ENCODE data around the gene RSPO1.

RSPO1 gene

DNA sequence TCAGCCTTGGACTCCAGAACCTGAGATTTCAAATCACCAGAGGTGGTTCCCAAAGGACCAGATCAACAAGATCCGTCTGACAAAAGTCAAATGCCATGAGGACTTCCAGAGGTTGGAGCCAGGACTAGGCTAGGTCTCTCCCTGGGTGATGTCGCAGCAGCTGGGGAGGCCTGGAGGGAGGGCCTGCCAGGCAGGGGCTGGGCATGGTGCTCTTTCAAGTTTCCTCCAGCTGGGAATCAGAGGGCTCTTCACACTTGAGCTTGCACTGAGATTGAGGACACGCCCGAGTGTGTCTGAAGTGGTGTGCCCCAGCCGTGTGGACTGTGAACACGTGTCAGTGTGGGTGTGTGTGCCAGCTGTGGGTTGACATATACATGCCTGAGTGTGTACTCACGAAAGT lies 21.3 kb upstream of the RSPO1 start:
- DNase-seq: no peak

DNA sequence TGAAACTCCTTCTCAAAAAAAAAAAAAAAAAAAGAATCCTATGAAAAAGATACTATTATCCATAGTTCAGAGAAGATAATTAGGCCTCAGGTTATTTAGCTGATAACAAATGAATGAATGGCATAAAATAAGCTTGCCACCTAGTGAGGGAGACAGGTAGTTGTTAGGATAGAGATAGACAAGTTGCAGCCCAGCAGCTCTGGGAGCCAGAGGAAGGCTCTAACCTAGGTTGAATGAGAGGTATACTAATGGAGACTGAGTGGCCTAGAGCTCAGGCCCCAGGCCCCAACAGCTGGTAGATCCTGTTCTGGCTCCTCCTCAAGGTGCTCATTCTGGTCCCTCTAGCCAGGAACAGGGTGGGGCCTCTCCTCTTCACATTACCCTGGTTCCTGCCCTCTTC lies 20.6 kb upstream of the RSPO1 start:
- no peak for DNase-seq

DNA sequence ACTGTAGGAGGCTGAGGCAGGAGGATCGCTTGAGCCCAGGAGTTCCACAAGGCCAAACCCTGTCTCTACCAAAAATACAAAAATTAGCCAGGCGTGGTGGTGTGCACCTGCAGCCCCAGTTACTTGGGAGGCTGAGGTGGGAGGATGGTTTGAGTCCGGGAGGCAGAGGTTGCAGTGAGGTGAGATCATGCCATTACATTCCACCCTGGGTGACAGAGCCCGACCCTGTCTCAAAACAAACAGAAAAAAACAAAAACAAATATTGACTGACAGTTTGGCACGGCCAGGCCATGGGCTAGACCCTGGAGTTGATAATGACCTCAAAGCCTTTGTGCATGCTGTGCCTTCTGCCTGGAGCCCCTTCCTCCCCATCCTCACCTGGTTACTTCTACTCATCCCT lies 19.2 kb upstream of the RSPO1 start:
- DNase-seq: no peak

DNA sequence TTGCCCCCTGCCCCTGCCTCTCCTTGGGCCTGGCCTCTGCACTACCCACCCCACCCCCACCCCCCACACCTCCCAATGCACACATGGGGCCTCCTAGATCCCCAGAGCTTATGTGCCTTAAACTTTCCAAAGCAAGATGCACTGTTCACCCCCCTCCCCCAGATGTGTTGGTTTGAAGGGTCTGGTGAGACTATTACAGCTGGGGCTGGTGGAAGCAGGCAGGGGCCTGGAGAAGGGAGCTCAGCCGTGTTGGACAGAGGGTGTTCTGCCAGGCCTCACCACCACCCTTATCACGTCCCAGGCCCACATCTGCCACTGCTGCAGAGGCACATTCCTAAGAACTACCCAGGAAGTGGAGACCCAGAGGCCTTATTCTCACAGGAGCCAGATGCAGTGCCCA lies 18.3 kb upstream of the RSPO1 start:
- DNase-seq: no peak

DNA sequence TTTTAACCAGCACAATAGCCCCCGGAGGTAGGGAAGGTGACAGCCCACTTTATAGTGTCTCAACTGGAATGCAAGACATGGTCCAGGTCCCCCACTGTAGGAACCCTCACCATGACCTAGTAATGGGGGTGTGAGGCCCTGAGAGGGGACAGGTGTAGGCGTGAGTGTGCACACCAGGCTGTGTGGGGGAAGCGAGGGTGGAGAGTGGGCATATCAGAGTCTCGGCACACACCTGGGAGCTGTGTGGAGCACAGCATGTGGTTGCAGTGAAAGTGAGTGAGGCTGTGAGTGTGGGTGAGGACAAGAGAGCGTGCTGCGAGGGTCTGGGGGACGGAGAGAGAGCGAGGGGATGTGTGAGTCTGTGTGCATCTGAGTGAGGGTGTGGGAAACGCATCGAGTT lies 17.1 kb upstream of the RSPO1 start:
- no peak for DNase-seq

DNA sequence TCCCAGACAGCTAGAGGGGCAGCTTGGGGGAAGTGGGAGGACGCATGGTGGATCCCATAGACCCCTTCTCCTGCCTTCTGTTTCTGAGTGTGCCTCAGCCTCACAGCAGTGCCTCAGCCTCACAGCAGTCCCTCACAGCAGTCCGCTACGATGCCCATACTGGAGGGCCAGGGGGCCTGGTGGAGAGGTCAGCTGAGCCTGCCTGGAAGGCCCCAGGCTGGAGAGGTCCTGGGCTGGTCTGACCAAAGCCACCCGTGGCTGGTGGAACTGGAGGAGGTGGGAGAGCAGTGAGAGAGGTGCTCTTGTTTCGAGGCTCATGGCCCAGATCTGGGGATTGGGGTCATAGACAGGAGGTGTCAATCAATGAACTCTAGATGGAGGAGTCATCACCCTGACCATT lies 16.0 kb upstream of the RSPO1 start:
- no peak for DNase-seq

DNA sequence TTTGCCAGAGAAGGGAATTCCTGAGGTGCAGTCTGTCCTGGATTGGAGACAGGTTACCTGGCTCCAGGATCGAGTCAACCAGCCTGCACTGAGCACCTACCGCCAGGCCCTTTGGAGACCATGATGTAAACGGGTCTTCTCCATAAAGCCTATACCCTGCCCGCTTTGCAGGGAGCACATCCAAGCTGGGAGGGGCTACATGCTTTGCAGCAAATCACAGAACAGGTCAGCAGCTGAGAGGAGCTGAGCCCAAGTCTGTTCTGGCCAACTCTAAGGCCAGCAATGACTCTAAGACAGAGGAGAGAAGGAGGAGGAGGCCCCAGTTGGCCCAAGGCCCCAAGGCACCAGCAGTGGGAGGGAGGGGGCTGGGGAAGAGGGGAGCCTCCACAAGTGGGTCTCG lies 15.5 kb upstream of the RSPO1 start:
- DNase-seq: no peak

DNA sequence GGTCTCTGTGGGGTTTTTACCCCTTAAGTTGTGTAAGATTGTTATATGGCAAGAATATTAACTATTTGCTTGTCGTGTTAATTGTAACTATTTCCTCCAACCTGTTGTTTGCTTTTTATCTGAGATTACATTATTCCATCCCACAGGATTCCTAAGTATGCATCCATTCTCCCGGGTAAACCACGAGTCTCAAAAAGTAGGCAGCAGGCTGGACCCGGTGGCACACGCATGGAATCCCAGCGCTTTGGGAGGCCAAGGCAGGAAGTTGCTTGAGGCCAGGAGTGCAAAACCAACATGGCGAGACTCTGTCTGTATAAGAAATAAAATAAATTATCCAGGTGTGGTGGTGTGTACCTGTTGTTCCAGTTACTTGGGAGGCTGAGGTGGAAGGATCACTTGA lies 12.6 kb upstream of the RSPO1 start:
- DNase-seq: no peak

DNA sequence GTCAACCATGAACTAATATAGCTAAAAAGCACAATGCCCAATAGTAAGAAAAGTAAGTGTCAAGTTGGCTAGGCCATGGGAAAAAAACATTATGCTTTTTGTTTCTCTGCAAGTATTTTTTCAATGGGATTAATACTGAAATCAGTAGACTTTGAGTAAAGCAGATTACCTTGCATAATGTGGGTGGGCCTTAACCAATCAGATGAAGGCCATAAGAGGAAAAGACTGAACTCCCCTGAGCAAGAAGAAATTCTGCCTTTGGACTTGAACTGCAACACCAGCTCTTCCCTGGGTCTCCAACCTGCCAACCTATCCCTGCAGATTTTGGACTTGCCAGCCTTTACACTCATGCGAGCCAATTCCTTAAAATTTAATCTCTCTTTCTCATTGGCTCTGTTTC lies 6.4 kb upstream of the RSPO1 start:
- no peak for DNase-seq

DNA sequence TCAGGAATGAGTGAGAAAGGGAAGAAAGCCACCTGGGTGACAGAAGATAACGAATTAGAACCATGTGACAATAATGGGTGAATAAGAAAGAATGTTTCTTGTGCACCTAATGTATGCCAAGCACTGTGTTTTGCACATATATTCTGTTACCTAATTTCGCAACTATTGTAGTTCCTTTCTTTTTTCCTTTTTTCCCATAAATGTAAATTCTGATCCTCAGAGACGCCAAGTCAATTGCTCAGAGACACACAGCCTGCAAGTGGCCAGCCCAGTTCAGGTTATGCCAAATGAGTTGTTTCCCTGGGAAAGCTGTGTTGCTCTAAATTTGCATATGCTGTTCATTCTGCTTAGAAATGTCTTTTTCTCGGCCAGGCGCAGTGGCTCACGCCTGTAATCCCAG lies 1.7 kb upstream of the RSPO1 start:
- DNase-seq: no peak

DNA sequence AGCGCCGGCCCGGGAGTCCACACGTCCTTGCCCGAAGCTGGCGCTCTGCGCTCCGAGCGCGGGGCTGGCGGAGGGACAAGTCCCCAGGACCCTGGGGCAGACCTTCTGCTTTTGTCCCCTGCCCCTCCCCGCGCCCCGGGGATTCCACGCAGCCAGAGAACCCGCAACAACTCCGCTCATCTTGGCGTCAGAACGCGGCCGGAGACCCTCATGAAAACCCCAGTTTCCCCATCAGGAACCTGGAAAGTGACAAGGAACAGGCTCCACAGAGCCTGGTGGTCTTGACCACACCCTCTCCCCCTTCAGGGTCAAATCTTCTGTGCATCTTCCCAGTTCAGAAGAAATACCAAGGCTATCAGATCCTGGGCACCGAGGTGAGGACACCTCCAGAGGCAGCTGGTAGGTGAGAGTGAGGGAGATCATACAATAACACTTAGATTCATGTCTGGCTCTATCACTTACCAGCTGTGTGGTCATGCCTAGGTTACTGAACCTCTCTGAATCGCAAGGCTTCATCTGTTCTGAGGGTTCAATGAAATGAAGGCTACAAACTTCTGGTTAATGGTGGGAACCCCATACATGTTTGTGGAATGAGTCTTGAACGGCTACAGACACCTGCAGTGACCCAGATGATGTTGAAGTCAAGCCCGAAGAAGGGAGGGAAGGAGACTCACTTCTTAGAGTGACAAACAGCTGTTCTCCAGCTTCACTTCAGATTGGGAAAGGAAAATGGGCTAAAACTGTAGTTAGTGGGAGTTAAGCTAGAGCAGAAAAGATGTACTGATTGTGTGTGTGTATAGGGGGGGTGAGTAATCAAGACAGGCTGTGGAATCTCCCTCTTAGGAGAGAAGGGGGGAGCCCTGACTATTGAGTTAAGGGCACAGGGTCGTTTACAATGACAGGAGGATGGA lies 555 bp upstream of the RSPO1 start:
- DNase-seq: no peak

DNA sequence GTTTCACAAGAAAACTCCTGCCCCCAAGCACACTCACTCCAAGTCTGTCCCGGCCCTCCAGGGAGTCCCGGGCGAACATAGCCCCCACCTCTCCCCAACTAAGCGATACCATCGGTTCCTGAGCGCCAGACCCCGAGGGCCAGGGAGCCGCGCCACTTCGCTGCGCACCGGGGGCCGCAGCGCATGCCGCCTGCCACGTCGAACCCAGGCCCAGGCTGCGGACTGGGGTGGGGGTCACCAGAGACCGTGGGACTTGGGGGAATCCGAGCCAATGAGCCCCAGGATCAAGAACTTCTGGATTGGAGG lies 801 bp downstream of the RSPO1 start:
- DNase-seq: no peak

DNA sequence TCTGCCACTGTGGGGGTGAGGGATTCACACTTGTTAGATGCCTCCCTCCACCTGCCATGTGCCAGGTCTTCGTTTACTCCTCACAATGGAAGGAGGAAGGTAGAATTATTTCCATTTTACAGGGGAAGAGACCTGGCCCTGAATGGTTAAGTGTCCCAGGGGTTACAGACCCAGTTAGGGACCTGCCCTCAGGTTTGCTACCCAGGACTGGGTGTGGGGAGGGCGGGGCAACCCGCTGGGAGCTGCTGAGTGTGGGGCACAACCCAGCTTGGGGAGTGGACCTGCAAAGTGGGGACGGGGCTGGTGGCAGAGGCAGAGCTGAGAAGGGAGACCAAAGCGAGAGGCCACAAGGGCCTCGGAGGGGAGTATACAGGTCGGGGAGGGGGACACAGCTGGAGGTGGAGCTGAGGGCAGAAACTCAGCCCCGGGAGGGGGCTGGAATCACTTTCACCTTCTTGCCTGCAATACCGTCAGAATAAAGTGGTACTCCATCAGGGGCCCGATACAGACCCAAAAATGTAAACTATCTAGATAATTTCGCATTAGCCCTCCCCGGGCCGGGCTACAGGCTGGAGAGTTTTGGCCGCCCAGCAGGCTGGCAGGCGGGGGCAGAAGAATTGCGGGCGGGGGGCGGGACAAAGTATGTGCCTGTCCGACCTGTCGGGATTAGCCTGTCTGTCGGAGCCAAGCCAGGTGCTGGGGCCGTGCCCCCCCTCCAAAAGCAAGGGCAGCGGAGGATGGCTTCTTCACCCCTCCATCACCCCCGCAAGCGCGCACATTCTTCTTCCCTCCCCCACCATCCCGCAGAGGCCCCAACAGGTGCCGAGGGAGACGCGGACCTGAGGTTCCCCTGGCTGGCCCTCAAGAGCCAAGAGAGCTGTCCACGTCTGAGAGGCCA lies 1.4 kb downstream of the RSPO1 start:
- DNase-seq: no peak

DNA sequence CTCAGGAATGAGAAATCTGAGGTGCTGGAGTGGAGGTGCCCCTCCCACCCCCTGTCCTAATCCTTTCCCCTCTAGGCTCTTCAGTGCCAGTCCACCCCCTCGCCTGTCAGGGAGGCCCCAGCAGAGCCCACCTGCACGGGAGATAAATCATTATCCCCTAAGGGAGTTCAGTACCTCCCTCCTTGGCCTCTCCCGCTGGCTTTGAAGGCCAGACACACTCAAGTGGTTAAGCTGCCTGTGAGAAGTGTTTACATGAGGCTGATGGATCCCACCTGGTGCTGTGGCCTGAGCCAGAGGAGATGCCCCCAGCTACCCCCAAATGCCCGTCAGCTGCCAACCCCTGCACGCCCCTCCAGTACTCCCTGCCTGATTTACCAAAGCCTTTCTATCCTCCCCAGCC lies 3.7 kb downstream of the RSPO1 start:
- DNase-seq: no peak

DNA sequence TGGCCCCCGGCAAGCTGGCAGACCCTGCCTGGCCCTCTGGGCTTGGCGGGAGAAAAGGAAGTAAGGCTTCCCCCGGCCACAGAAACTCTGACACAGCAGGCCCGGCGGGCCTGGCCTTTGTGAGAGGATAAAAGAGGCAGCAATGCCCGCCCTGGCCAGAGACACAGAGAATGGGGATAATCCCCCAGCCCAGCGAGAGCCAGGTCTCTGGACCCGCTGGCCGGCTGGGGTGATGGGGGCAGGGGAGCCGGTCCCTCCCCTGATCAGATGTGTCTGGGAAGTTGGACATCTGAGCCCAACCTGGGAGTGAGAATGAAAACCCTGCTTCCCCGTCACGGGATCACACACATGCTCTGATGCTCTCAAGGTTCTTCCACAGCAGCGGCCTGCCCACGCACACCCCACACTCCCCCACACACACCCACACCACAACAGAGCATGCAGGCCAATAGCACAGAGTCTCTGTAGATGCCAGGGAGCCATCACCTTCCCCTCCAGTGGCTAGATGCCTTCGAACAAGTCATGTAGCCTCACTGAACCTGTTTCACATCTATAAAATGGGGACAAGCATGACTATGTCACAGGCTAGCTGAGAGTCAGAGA lies 4.2 kb downstream of the RSPO1 start:
- DNase-seq: no peak

DNA sequence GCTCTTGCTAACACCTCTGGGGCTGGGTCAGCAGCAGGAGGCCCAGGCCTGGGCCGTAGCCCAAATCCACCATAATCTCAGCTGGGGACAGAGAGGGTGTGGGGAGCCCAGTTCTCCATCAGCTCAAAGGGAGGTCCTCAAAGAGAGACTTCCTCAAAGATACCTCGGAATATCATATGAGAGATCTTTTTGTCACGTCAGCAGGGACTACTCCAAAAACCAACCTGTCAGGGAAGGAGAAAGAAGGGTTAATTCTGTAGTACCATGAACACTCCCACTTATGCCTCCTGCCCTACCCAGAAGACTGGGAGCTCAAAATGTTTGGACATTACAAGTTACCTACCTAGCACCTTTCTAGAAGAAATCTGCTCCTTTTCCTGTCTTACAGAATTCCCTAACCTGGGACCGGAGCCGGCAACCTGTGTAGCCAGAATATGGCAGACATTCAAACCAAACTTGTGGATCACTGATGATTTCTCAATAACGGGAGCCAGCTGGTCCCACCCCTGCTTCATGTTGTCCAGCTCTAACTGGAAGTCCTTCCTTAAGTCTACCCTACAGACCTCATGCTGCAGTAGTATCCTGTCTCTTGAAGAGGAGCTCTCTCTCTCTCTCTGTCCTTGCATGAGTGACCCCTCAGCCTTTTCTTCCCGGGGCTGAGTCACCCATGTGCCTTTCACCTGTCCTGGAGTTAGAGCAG lies 4.8 kb downstream of the RSPO1 start:
- DNase-seq: no peak

DNA sequence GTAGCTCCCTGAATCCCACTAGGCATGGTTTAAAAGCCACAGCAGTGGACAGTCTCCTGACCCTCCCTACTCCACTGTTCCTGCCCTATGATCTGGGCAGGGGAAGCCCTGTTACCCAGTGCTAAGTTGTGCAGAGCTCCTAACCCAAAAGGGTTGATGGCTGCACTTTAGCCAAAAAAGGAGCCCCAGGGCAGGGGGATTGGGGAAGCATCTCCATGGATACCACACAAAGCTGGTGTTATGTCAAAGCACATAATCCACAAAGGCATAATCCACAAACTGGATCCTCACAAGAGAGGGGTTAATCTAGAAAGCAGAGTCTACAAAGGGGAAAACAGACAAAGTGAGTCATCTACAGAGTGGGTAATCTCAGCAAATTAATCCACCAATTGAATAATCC lies 5.7 kb downstream of the RSPO1 start:
- no peak for DNase-seq

DNA sequence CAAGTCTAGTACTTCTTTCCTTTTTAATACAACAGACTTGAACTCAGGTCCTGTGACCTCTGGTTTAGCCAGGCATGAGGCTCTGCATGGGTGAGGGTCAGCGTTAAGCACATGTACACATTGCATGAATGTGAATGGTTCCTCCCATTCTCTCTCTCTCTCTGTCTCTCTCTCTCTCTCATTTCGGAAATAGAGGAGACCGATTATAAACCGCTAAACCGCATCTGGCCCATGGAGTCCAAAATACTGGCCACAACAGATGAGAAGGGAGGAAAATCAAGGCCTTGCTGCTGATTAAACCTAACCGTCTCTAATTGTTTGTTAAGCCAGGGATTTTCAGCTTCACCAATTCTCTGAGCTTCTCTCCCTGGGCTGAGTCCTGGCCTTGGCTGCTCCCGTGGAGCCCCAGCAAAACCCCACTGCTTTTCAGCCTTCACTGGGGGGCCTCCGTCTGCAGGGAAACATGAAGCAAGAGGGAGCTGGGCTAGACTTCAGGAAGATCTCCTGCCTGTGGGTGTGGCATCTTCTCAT lies 6.6 kb downstream of the RSPO1 start:
- DNase-seq: no peak

DNA sequence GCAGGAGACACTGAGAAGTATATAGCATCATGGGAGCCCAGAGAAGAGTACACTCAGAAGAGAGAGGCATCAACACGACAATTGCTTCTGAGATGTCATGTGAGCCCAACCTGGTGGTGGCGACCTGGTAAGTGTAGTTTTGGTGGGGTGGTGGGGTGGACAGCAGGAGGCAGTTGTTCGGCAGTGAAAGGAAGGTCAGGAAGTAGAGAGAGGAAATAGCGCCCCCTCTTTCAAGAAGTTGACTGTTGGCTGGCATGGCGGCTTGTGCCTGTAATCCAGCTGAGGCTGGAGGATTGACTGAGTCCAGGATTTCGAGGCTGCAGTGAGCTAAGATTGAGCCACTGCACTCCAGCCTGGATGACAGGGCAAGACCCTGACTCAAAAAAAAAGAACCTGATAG lies 12.6 kb downstream of the RSPO1 start:
- no peak for DNase-seq

DNA sequence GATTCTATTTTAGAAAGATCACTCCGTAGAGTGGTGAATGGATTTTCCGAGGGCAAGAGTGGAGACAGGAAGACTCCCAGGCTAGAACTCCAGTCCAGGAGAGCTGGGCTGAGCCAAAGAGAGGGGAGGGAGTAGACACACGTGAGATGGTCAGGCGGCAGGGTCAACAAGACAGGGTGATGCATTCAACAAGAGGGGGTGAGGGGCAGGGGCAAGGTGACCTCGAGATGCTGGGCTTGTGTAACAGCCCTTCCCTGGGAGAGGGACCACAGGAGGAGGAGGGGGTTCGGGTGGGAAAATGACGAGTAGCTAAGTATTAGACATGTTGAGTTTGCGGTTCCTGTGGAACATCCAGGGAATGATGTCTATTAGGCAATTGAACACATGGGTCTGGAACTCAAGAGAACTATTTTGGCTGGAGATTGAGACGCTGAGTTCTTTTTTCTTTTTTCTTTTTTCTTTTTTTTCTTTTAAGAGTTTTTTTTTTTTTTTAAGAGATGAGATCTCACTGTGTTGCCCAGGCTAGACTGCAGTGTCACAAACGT lies 13.3 kb downstream of the RSPO1 start:
- no peak for DNase-seq

DNA sequence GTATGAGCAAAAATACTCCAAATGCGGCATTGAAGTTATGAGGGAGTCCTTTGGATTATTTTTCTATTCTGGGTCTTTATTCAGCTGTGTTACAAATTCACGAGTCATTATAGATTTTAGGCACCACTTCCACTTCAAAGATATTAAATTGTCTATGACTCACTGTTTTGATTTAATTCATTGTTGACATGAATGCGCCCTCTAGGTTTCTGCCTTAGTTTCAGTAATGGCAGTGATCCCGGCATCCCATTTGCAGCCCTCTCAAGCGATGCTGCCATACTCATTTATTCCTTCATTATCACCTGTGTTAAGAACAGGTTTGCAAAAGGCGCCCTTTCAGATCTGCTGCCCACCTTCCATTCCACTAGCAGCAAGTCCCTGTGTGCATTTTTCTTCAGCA lies 14.0 kb downstream of the RSPO1 start:
- DNase-seq: no peak

DNA sequence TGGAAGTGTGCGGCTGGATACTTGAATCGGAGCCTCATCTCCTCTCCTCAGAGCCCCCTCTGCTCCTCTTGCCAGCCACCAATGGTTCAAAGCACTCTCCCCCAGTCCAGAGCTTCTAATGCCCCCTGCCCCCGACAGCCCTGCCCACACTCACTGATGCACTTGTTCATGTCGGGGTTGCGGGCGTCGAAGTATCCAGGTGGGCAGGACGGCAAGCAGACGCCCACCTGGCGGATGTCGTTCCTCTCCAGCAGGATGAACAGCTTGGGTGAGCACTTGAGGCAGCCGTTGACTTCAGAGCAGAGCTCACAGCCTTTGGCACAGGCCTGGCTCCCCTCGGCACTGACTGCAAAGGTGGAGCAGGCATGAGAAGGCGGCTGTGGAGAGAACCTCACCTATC lies 18.4 kb downstream of the RSPO1 start:
- DNase-seq: no peak

DNA sequence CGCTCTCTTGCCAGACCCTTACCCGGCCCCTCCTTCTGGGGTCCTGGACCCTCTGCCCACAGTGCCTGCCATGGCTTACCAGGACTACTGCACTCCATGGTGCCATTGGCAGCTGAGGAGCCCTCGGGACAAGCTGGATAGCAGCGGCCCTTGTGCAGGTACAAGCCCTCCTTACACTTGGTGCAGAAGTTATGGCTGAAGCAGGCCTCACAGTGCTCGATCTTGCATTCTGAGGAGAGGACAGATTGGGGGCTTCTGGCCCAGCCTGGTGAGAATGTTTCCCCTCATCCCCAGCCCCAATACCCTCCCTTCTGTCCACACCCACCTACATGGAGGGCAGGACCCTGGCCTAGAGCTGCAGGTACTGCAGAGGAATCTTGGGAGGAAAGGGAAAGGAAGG lies 20.6 kb downstream of the RSPO1 start:
- no peak for DNase-seq
